NCI-H2107 treated with DMSO at 0.1 percent for 48 hours (cell line): ENCODE results near the gene TULP1.
"Not testable (repeated sequence)": the region's sequence is repeated elsewhere in the genome, so short reads cannot be mapped to it uniquely, and the experiment has no call there.

Experiments used
- DNase-seq: peaks from one replicate; lab custom pipeline; 2025; ENCODE audit not compliant: unreplicated experiment; lab: John Stamatoyannopoulos, UW

TULP1 gene

DNA sequence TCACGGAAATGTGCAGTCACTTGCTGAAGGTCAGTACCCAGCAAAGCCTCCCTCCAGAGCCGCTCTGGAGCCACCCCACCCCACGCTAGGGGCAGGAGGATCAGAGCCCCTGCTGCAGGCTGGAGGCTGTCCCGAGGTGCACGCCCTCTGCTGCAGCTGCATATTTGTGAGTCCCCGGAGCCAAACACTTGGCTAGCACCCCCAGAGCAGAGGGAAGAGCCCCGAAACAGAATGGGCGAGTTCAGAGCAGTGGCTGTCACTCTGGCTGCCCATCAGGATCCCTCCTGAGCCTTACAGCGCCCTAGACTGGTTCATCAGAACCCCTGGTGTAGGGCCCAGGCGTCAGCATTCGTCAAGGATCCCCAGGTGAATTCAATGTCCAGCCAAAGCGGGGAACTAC lies 9.5 kb upstream of the TULP1 start:
- no peak for DNase-seq

- no peak for DNase-seq
Observed at GRCh38 chr6:35521235-35521634, 8.5 kb upstream of the TULP1 start.

- no peak for DNase-seq
Observed at GRCh38 chr6:35519313-35520015, 6.8 kb upstream of the TULP1 start.

GRCh38 chr6:35518566-35519312 lies 6.0 kb upstream of the TULP1 start:
- DNase-seq: no peak

DNA sequence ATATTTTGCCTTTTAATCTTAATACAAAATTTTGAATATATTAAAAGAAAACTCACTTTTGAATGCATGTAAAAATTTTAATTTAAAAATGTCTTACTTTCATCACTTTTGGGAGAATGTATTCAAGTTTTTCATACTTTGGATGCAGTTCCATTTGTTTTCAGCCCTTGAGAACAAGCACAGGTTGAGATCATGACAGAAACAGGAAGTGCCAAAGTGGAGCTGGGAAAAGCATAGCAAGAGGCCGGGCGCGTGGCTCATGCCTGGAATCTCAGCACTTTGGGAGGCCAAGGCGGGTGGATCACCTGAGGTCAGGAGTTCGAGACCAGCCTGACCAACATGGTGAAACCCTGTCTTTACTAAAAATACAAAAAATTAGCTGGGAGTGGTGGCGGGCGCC lies 5.3 kb upstream of the TULP1 start:
- not testable (repeated sequence) for DNase-seq

GRCh38 chr6:35516712-35517111 lies 4.0 kb upstream of the TULP1 start:
- DNase-seq: no peak

DNA sequence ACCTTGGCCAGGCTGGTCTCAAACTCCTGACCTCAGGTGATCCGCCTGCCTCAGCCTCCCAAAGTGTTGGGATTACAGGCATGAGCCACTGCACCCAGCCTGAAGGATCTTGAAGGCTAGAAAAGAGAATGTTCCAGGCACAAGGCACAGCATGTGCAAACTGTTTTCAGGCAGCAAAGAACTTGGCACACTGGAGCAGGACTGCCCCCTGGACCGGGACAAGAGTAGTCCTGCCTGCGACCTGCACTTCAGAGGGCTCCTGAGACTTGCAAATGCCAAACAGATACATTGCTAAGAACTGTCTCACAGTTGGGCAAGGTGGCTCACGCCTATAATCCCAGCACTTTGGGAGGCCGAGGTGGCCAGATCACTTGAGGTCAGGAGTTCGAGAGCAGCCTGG lies 3.2 kb upstream of the TULP1 start:
- not testable (repeated sequence) for DNase-seq

GRCh38 chr6:35514587-35514986 lies 1.9 kb upstream of the TULP1 start:
- no peak for DNase-seq

DNA sequence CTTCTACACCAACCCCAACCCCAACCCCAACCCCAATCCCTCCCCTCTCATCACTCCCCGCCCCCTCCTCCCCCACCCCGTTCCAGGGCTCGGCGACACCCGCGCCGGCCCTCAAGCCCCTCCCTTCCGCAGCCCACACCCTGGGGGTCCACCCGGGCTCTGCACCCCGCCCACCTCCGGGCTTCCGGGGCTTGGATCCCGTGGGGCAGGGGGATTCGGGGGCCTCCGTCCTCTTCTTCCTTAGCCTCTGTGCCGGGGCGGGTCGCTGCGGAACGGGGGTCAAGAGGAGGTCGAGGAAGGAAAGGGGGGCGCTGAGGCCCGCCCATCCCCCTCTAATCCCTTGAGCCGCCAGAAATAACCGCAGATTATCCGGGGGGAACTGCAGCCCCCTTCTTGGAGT lies 690 bp downstream of the TULP1 start:
- no peak for DNase-seq

GRCh38 chr6:35511562-35511941 lies 1.1 kb downstream of the TULP1 start:
- DNase-seq: no peak

DNA sequence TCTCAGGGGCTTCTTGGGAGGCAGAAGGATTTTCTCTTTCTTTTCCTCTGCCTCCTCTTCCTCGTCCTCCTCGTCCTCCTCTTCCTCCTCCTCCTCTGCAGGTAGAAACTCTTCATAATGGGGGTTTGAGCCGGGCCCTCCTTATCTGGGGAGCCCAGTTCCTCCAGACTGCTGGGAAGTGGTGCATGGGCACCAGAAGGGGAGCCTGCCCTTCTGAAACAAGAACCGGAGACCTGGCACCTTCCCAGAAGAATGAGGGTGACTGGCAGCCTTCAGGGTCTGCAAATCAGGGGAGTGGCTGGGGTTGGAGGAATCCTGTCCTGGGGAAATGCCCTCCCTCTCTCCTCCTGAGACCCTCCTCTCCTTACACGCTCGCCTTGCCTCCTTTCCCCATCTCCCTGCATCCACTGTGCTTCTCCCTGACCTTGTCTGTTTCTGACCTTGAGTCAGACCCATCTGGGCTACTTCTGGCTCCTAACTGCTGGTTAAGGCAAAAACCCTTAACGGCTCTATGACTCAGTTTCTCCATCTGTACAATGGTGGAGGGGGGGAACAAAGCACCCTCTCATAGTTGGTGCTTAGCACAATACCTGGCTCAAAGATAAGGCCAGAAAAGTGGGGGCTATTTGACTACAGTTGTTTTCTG lies 1.7 kb downstream of the TULP1 start:
- DNase-seq: no peak

- no peak for DNase-seq
Observed at GRCh38 chr6:35508542-35508941, 4.2 kb downstream of the TULP1 start.

DNA sequence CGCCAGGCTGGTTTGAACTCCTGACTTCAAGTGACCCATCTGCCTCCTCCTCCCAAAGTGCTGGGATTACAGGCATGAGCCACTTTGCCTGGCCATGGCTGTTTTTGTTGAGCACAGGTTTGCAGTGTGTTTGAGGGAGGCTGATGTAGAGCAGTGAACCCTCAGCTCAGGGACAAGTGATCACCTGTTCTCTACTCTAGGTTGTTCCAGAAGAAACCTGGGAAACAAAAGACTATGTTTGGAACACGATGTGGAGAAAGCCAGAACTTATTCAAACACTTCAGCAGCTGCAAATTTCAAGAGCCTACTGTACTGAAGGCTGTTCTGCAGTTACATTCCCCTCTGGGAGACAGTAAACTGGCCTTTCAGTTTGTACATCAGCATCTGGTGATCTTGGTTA lies 4.7 kb downstream of the TULP1 start:
- peak; percentile 5 for DNase-seq

GRCh38 chr6:35507221-35507620 lies 5.5 kb downstream of the TULP1 start:
- no peak for DNase-seq

DNA sequence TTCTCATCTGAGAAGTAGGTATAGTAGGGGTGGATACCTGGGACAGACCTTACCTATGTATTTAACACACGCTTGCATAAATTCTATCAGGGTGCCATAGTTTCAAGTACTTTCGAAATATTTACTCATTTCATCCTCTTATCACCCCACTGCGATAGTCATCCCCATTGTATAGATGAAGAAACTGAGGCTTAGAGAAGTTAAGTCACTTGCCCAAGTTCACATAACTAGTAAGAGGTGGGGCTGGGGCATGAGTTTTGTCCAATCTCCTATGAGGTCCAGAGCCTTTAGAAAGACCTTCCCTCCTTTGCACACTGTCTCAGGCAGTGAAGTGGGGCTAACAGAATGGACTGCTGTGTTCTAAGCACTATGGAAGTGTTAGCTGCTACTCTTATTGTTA lies 6.2 kb downstream of the TULP1 start:
- DNase-seq: no peak

DNA sequence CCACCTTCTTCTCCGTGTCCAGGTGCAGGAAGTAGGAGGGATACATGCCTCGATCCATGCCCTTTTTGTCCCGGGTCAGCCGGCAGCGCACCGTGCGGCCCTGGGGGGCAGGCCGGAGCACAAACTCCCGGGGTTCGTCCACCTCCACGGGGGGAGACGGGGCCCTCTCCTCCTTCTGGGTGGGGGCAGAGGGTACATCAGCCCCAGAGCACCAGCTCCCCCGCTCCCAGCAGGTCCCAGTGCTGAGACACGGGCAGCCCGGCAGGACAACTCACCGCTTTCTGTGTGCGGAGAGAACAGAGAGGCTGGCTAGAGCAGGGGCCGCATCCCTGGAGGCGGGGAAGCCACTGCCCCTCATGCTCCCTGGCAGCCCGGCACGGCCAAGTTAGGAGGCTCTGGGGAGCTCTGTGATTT lies 6.7 kb downstream of the TULP1 start:
- no peak for DNase-seq

GRCh38 chr6:35503534-35503933 lies 9.2 kb downstream of the TULP1 start:
- peak; percentile 4 for DNase-seq

- no peak for DNase-seq
Observed at GRCh38 chr6:35501784-35502183, 10.9 kb downstream of the TULP1 start.

DNA sequence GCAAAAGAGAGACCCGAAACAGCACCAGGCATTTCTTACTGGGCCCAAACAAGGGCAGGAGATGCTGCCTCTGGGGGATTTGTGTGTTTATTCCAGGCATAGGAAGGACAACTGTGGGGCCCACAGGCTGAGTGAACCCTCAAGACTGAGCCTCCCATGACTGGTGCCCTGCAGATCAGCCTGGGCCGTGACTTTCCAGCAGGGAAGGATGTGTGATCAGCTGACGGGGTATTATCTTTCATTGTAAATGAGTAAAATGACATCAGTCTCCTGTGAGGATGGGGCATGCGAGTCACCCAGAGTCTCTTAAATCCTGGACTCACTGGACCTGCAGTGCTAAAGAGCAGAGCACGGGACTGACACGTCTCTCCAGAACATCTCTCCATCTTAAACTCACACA lies 11.9 kb downstream of the TULP1 start:
- DNase-seq: no peak

- no peak for DNase-seq
Observed at GRCh38 chr6:35499372-35499771, 13.3 kb downstream of the TULP1 start.

DNA sequence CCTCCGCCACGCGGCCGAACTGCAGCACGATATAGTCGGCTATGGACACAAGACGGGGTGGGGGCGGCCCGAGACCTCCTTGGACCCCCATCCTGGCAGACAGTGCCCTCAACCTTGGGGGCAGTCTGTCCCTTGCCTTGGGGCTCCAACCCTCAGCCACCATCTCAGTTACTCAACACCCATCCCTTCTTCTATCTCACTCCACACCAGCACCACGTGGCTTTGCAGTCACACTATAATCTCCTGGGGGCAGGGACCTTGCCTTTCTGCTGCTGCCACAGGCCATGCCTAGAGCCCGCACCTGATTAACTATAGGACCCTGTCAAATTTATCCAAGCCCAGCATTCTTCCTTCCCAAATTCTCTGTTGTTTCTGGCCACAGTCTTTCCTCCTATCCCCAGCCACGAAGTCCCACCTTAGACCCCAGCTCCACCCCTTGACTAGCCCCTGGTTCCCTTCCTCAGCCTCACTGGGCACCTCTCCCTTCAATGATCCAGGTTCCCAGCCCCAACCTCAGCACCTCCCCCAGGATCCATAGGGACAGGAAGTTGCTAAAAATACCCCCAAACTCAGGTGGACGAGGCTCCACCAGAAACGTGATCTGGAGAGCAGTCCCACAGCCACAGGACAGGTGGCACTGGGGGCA lies 14.2 kb downstream of the TULP1 start:
- no peak for DNase-seq
